Heart left ventricle (tissue), 16 donors: Measurements from ENCODE around the gene NAA38. TPM values are rescaled to one million over a fixed set of nuclear protein-coding genes. Genes with fewer than 3 reads are reported as not detected.

ENCODE experiments used
- ATAC-seq, 4 donors: fragments of 200-7000 bp; cut with Tn5 transposase; one replicate each; pipeline ENCODE4 v1.9.1; 2020 to 2022; ENCODE audit warnings: moderate library complexity in 4 of 4, mild to moderate bottlenecking in 3 of 4, moderate number of reproducible peaks in 1 of 4
- DNase-seq, 5 donors: peaks; one replicate each; pipeline ENCODE4 v3.0.0-alpha.2; 2020
- H3K27ac ChIP-seq, 12 donors: fragments of 200-600 bp; sonication (generic) in 4 of 12; one replicate each; pipeline versions ENCODE4 v1.5.0 to v1.8.0; 2016 to 2022; ENCODE audit warnings: mild to moderate bottlenecking in 2 of 12
- H3K27me3 ChIP-seq, 9 donors: fragments of 200-600 bp; sonication (generic) in 2 of 9; one replicate each; pipeline versions ENCODE4 v1.5.1 to v1.8.0; 2016 to 2022; ENCODE audit warnings: mild to moderate bottlenecking in 3 of 9
- H3K36me3 ChIP-seq, 9 donors: fragments of 200-600 bp; sonication (generic) in 2 of 9; one replicate each; pipeline versions ENCODE4 v1.5.0 to v1.8.0; 2018 to 2022; ENCODE audit warnings: mild to moderate bottlenecking in 2 of 9
- H3K4me1 ChIP-seq, 12 donors: fragments of 200-600 bp; sonication (generic) in 4 of 12; one replicate each; pipeline versions ENCODE4 v1.5.0 to v1.8.0; 2016 to 2022; ENCODE audit warnings: mild to moderate bottlenecking in 3 of 12
- H3K4me3 ChIP-seq, 12 donors: fragments of 200-600 bp; sonication (generic) in 4 of 12; one replicate each; pipeline versions ENCODE4 v1.5.0 to v1.8.0; 2017 to 2022; ENCODE audit warnings: mild to moderate bottlenecking in 9 of 12, moderate library complexity in 4 of 12
- H3K9me3 ChIP-seq, 12 donors: fragments of 200-600 bp; sonication (generic) in 4 of 12; one replicate each; pipeline versions ENCODE4 v1.5.0 to v1.8.0; 2016 to 2022; ENCODE audit warnings: mild to moderate bottlenecking in 1 of 12
- POLR2A ChIP-seq, 2 donors: fragments of 450-650 bp; IDR thresholded peaks; one replicate each; pipeline ENCODE4 v1.6.1; 2017; ENCODE audit warnings: antibody characterized with exemption in 2 of 2, mild to moderate bottlenecking in 2 of 2, moderate library complexity in 2 of 2
- WGBS, 4 donors: extraction: QIAGEN DNeasy Blood & Tissue Kit in 2 of 4; methylation state at CpG; one replicate each; pipeline versions ENCODE4 v1.1.5 to v1.1.7; 2013 to 2018; 5-methylcytosine and 5-hydroxymethylcytosine counted together
- intact Hi-C, 10 donors: fragments of 100-400 bp; cut with DNase I; formaldehyde crosslinking; loops; one replicate each; pipeline versions ENCODE4 v1.11.1 to v1.14.2; 2022
- polyA plus RNA-seq, 2 donors: library from polyadenylated mRNA; stranded (reverse); fragments of 200-250 nt; gene quantifications; one replicate each; pipeline ENCODE4 v1.2.3, GENCODE V29; 2013
- total RNA-seq, 9 donors: library from RNA; depleted of rRNA in 2 of 9; stranded (reverse); fragments of >200 nt in 2 of 9; fragmentation: NEBNext Ultra II Directional in 3 of 9; extraction: Animal tissue kit (Norgen Biotek cat#: 25700) in 3 of 9; gene quantifications; one replicate each; pipeline versions ENCODE4 v1.1.0 to v1.2.4, GENCODE V29; 2016 to 2023
- TF ChIP-seq, protein P1 (sequence below), 12 donors: fragments of 200-600 bp; sonication (generic) in 4 of 12; IDR thresholded peaks; one replicate each; pipeline versions ENCODE4 v1.5.0 to v1.8.0; 2018 to 2022; ENCODE audit warnings: antibody characterized with exemption in 12 of 12, mild to moderate bottlenecking in 5 of 12
- donor health status: ischemic (EF 13 %, LVEDD 7.1; RV severe dilation, severe dysfunction).
- donor health status: healthy with polysubstance abuse.
- donor health status: DM: no; HTN: yes; CAD: no.
- donor health status: DM: no; HTN: no; CAD: no.
- donor health status: ischemic (EF 25% LVEDD 6.9; RV normal size, moderate dysfunction).
- donor health status: ischemic (EF 25% LVEDD 5.7; RV mildly dilated, moderate dysfunction).
- donor health status: healthy.
- donor health status: DM: yes; HTN: yes; CAD: no.
- donor health status: ischemic (EF 35%, LVEDD 5.7; RV mildly dilated, moderate dysfunction).
- donor health status: nonischemic (EF 11% LVEDD 7.7; RV severe dilation, severe dysfunction).
- donor health status: DM: yes; HTN: yes; CAD: no.
- donor health status: PGD.
- donor health status: ischemic (EF 29% LVEDD 5.4; RV normal size, mild dysfunction).
- donor health status: nonischemic (EF 23%, LVEDD 6.1; RV moderate dilation, normal function).

The NAA38 gene
- total and polyA plus RNA-seq, 11 donors, result 60.9 to 179 (median 74.2) TPM

DNA sequence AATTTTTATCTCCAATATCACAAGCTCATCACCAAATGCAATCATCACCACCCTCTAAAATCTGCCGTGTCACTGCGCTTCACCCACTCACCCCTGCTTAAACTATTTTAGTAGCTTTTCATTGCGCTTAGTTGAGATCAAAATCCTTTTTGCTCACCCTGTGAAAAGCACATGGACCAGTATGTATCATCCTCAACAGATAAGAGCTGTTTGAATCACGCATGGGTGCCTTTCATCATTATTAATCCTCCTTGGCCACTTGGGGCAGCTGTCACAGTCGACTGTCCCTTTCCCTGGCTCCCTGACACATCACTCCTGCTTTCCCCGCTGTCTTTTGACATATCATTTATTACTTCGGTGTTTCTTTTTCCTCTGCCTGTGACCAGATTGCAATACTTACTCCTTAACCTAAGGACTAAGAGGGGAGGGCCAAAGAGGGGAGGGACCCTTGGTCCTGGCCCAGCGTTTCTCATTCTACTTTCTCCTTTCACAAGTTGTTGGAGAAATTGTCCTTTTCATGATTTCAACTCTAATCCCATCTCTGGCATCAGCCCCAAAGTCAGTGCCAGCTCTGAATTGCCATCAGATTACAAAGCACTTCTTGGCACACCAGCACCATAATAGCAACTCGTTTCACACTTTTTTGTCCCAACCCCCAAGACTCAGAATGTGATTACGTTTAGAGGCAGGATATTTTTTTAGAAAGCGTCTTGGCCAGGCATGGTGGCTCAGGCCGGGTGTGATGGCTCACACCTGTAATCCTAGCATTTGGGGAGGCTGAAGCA, 32.0 kb downstream of the NAA38 start:
- TF ChIP-seq, protein P1, sequence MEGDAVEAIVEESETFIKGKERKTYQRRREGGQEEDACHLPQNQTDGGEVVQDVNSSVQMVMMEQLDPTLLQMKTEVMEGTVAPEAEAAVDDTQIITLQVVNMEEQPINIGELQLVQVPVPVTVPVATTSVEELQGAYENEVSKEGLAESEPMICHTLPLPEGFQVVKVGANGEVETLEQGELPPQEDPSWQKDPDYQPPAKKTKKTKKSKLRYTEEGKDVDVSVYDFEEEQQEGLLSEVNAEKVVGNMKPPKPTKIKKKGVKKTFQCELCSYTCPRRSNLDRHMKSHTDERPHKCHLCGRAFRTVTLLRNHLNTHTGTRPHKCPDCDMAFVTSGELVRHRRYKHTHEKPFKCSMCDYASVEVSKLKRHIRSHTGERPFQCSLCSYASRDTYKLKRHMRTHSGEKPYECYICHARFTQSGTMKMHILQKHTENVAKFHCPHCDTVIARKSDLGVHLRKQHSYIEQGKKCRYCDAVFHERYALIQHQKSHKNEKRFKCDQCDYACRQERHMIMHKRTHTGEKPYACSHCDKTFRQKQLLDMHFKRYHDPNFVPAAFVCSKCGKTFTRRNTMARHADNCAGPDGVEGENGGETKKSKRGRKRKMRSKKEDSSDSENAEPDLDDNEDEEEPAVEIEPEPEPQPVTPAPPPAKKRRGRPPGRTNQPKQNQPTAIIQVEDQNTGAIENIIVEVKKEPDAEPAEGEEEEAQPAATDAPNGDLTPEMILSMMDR (IDR thresholded peaks at IDR 0.05), result peak in 1 of 12 donors; percentile 15
- TF ChIP-seq POLR2A (IDR thresholded peaks at IDR 0.05), result no peak
- Histone ChIP-seq H3K4me3 (no peak overlapping the region), H3K27me3 (no peaks in the 10 kb centered on the region), H3K36me3 (no peaks in the 10 kb centered on the region), H3K27ac (no peak overlapping the region), H3K9me3 (no peaks in the 10 kb centered on the region), H3K4me1 (no peaks in the 10 kb centered on the region)
- intact Hi-C loops, result loop anchor here in 3 of 10 donors (2.0 to 10.0 kb wide), 3 partner anchors 69 to 161 kb away; no protein-coding TSS in a partner anchor
- 36 to 42% (median 40%) methylated on average over 12 of the region's 12 CpGs for WGBS, 4 donors
- no peak for DNase-seq
- ATAC-seq, result no peak

DNA sequence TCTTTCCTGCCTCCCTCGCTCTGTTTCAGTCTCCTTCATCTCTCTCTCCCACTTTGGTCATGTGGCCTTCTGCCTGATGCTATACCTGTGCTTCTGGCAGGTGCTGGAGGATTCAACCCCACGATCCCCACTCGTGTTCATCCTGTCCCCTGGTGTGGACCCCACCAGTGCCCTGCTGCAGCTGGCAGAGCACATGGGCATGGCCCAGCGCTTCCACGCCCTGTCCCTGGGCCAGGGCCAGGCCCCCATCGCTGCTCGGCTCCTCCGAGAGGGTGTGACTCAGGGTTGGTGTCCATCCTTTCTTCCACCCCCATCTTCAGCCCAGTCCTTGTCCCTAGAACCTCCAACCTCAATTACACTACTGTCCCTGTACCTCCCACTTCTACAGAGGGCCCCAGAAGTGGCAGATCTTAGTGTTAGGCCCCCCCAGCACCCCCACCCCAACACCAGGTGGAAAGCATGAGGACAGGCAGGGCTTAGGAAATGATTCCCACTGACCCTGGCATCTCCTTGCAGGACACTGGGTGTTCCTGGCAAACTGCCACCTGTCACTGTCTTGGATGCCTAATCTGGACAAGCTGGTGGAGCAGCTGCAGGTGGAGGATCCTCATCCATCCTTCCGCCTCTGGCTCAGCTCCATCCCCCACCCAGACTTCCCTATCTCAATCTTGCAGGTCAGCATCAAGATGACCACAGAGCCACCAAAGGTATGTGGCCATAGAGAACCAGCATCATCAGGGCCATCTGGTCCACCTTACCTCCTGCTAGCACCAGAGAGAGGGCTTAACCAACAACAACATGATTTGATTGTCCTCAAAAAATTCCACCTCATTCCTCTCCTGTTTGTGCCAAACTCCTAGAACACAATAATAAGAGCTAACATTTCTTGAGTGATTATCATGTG, 33.1 kb downstream of the NAA38 start:
- Histone ChIP-seq H3K27ac (no peak overlapping the region), H3K4me3 (no peak overlapping the region), H3K4me1 (no peaks in the 10 kb centered on the region), H3K36me3 (no peaks in the 10 kb centered on the region), H3K9me3 (no peaks in the 10 kb centered on the region), H3K27me3 (no peaks in the 10 kb centered on the region)
- no peak for DNase-seq
- TF ChIP-seq, protein P1 (IDR thresholded peaks at IDR 0.05), result no peak
- no peak for TF ChIP-seq POLR2A (IDR thresholded peaks at IDR 0.05)
- 84 to 87% (median 87%) methylated on average over 9 of the region's 9 CpGs for WGBS, 4 donors
- no peak for ATAC-seq
- intact Hi-C loops, result loop anchor here in 9 of 10 donors (2.0 to 10.0 kb wide), 11 partner anchors 33 to 233 kb away; partner anchors contain the start of genes CYB5D1 (in 1 of the 9), NAA38 (in 1 of the 9) and TMEM88 (in 1 of the 9)

DNA sequence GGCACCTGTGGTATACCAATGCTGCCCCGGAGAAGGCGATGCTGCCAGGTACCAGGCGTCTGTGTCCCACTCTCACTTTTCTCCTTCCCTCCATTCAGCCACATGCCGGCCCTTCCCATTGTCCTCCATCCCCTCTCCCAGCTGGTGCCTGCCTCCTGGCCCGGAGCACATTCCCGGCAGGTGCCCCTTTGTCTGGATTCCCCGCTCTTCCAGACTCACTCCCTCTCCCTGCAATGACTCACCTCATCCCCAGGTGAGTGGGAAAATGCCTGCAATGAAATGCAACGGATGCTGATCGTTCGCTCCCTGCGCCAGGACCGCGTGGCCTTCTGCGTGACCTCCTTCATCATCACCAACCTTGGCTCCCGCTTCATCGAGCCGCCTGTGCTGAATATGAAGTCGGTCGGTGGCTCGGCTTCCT, 33.8 kb downstream of the NAA38 start:
- H3K27ac ChIP-seq, result no peak overlapping the region
- no peak for ATAC-seq
- H3K27me3 ChIP-seq, result no peaks in the 10 kb centered on the region
- no peaks in the 10 kb centered on the region for H3K36me3 ChIP-seq
- 89 to 92% (median 90%) methylated on average over 20 of the region's 20 CpGs for WGBS, 4 donors
- DNase-seq, result no peak
- no peaks in the 10 kb centered on the region for H3K4me1 ChIP-seq
- no peak overlapping the region for H3K4me3 ChIP-seq
- H3K9me3 ChIP-seq, result no peaks in the 10 kb centered on the region
- intact Hi-C loops, result loop anchor here in 9 of 10 donors (2.0 to 10.0 kb wide), 15 partner anchors 29 to 234 kb away; partner anchors contain the start of genes CYB5D1 (in 1 of the 9), NAA38 (in 1 of the 9) and TMEM88 (in 1 of the 9)
- TF ChIP-seq, protein P1 (IDR thresholded peaks at IDR 0.05), result no peak
- no peak for TF ChIP-seq POLR2A (IDR thresholded peaks at IDR 0.05)
